ENCODE results near the gene FOXL3.

FOXL3 gene

DNA sequence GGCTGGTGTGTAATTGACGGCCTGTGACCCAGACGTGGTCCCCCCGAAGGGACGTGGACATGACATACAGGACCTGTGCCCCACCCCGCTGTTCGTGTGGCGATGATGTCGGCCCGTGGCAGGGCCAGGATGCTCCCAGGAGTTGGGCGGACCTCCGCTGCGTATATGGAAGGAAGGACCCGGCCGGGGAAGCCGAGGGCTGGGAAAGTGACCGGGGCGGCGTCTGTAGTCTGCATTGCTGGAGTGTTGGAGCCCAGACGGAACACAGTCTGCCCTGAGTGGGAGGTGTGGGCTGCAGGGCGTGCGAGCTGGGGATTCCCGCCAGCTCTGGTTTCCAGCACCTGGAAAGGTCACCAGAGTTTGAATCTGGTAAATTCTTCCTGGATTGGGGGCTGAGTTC lies 45.0 kb upstream of the FOXL3 start:
- Histone ChIP-seq H2AFZ (no peak overlapping the region), H3K4me1 (no peaks in the 10 kb centered on the region), H3K9me3 (ENCODE audit: control insufficient read depth, low read length) (no peaks in the 10 kb centered on the region), H3K36me3 (ENCODE audit: control insufficient read depth, insufficient read depth, low read length) (no peaks in the 10 kb centered on the region), H3K4me3 (ENCODE audit: low read depth, low read length) (no peak overlapping the region), H3K9ac (no peak overlapping the region), H3K4me2 (ENCODE audit: low read length) (no peak overlapping the region), H3K27ac (no peak overlapping the region), H3K27me3 (ENCODE audit: control insufficient read depth, insufficient read depth, low read length) (no peaks in the 10 kb centered on the region), H3K79me2 (peaks cover 3% of the 10 kb centered on the region)
- TF ChIP-seq, protein P1, sequence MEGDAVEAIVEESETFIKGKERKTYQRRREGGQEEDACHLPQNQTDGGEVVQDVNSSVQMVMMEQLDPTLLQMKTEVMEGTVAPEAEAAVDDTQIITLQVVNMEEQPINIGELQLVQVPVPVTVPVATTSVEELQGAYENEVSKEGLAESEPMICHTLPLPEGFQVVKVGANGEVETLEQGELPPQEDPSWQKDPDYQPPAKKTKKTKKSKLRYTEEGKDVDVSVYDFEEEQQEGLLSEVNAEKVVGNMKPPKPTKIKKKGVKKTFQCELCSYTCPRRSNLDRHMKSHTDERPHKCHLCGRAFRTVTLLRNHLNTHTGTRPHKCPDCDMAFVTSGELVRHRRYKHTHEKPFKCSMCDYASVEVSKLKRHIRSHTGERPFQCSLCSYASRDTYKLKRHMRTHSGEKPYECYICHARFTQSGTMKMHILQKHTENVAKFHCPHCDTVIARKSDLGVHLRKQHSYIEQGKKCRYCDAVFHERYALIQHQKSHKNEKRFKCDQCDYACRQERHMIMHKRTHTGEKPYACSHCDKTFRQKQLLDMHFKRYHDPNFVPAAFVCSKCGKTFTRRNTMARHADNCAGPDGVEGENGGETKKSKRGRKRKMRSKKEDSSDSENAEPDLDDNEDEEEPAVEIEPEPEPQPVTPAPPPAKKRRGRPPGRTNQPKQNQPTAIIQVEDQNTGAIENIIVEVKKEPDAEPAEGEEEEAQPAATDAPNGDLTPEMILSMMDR (IDR thresholded peaks at IDR 0.05): no peak

DNA sequence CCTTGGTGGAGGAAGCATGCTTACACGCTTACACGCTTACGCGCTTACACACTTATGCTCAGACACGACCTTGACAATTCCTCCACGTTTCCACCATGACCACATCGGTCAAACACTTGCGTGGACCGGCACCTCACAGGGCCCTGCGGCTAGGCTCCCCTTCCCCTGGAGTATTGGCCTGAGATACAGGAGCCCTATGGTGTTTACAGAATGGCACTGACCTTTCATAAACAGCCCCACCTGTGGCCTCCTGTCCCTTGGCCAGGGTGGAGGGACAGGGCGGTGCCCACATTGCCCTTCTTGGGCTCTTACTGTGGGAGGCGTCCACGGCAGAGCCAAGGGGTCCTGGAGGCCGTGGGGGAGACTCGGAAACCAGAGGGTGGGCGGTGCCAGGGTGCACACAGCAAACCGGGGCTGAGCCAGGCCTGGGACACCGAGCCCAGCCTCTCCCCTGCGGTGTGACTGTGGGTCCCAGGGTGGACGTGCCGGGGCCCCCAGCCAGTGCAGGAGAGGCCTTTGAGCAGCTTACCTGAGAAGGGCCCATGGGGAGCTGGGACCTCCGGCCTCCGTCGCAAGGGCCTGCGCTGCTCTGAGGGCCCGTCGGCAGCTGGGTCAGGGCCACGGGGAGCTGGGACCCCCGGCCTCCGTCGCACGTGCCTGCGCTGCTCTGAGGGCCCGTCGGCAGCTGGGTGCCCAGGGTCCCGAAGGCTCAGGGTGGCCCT lies 44.2 kb upstream of the FOXL3 start:
- TF ChIP-seq, protein P1 (IDR thresholded peaks at IDR 0.05): no peak
- Histone ChIP-seq H3K79me2 (no peaks in the 10 kb centered on the region), H2AFZ (no peak overlapping the region), H3K4me2 (ENCODE audit: low read length) (no peak overlapping the region), H3K36me3 (ENCODE audit: control insufficient read depth, insufficient read depth, low read length) (no peaks in the 10 kb centered on the region), H3K4me3 (ENCODE audit: low read depth, low read length) (no peak overlapping the region), H3K27me3 (ENCODE audit: control insufficient read depth, insufficient read depth, low read length) (no peaks in the 10 kb centered on the region), H3K4me1 (no peaks in the 10 kb centered on the region), H3K9ac (no peak overlapping the region), H3K9me3 (ENCODE audit: control insufficient read depth, low read length) (no peaks in the 10 kb centered on the region), H3K27ac (no peak overlapping the region)

DNA sequence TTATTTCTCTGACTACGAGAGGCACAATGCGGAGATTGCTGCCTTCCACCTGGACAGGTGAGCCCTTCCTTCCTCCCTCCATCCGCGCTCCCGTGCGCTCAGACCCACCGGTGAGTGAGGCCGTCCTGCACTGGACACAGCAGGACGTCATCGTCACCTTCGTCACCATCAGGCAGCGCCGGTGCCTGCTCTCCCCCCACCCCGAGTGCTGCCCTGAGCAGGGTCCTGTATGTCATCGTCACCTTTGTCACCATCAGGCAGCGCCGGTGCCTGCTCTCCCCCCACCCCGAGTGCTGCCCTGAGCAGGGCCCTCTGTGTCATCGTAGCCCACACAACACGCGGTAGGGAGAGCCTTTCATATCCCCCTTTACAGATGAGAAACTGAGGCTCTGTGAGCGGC lies 43.5 kb upstream of the FOXL3 start:
- no peaks in the 10 kb centered on the region for H3K79me2 ChIP-seq
- H3K4me3 ChIP-seq (ENCODE audit: low read depth, low read length): no peak overlapping the region
- H3K36me3 ChIP-seq (ENCODE audit: control insufficient read depth, insufficient read depth, low read length): no peaks in the 10 kb centered on the region
- no peak overlapping the region for H3K27ac ChIP-seq
- no peak overlapping the region for H3K4me2 ChIP-seq (ENCODE audit: low read length)
- no peak overlapping the region for H2AFZ ChIP-seq
- H3K4me1 ChIP-seq: no peaks in the 10 kb centered on the region
- no peak overlapping the region for H3K9ac ChIP-seq
- TF ChIP-seq, protein P1 (IDR thresholded peaks at IDR 0.05): no peak
- no peaks in the 10 kb centered on the region for H3K9me3 ChIP-seq (ENCODE audit: control insufficient read depth, low read length)
- H3K27me3 ChIP-seq (ENCODE audit: control insufficient read depth, insufficient read depth, low read length): no peaks in the 10 kb centered on the region

DNA sequence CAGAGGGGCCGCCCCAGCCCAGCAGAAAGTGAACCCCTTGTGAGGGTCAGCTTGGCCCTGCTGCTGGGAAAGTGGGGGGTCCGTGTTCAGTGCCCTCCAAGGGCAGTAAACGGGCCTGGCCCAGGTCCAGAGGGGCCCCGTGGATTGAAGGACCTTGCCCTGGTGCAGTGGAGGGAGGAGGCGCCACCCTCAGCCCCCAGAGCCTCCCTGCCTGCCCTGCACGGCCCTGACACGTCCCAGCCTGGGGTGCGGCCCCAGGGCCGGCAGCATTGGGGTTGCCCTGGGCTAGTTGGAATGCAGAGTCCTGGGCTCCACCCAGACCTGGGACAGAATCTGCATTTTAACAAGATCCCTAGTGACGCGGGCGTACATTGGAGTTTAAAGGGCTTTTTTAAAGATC lies 42.8 kb upstream of the FOXL3 start:
- H3K9ac ChIP-seq: no peak overlapping the region
- H3K4me2 ChIP-seq (ENCODE audit: low read length): no peak overlapping the region
- H2AFZ ChIP-seq: no peak overlapping the region
- no peaks in the 10 kb centered on the region for H3K9me3 ChIP-seq (ENCODE audit: control insufficient read depth, low read length)
- no peaks in the 10 kb centered on the region for H3K27me3 ChIP-seq (ENCODE audit: control insufficient read depth, insufficient read depth, low read length)
- TF ChIP-seq, protein P1 (IDR thresholded peaks at IDR 0.05): no peak
- H3K4me3 ChIP-seq (ENCODE audit: low read depth, low read length): no peak overlapping the region
- no peaks in the 10 kb centered on the region for H3K36me3 ChIP-seq (ENCODE audit: control insufficient read depth, insufficient read depth, low read length)
- no peak overlapping the region for H3K27ac ChIP-seq
- no peaks in the 10 kb centered on the region for H3K79me2 ChIP-seq
- H3K4me1 ChIP-seq: no peaks in the 10 kb centered on the region

DNA sequence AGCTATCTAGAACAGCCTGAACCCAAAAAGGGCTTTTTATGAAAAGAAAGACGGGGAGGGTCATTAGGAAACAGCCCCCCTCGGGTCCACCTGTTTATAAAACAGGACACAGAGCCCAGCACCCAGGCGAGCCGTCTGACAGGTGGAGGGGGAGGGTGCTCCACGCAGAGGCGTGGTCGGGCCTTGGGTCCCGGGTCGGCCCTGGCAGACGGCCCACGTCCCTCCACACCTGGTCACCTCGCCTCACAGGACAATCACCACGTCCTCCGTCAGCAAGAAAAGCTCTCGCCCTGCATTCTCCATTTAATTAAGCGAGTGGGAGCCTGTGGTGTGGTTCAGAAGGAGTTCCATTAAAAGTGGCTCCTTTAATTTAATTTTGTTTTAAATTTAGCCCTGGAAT lies 42.3 kb upstream of the FOXL3 start:
- Histone ChIP-seq H3K9ac (no peak overlapping the region), H3K27ac (no peak overlapping the region), H3K79me2 (no peaks in the 10 kb centered on the region), H3K4me3 (ENCODE audit: low read depth, low read length) (no peak overlapping the region), H3K9me3 (ENCODE audit: control insufficient read depth, low read length) (no peaks in the 10 kb centered on the region), H3K4me2 (ENCODE audit: low read length) (no peak overlapping the region), H3K4me1 (no peaks in the 10 kb centered on the region), H2AFZ (no peak overlapping the region), H3K36me3 (ENCODE audit: control insufficient read depth, insufficient read depth, low read length) (no peaks in the 10 kb centered on the region), H3K27me3 (ENCODE audit: control insufficient read depth, insufficient read depth, low read length) (no peaks in the 10 kb centered on the region)
- TF ChIP-seq, protein P1 (IDR thresholded peaks at IDR 0.05): no peak
